ENCODE data around the gene SSBP3.

Gene SSBP3

DNA sequence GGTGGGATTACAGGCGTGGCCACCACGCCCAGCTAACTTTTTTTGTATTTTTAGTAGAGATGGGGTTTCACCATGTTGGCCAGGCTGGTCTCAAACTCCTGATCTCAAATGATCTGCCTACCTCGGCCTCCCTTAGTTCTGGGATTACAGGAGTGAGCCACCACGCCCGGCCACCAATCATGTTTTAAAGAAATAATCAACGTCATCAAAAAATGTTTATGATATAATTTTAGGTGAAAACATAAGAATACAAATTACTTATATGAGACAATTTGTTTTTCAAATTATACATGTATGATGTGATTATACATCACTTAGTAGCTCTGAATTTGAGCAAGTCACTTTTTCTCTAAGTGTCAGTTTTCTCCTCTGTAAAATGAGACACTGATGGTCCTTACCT is 31.6 kb upstream of the SSBP3 start:
- Histone ChIP-seq H4K8ac (ENCODE audit: low read length) (no peak overlapping the region), H3K4ac (ENCODE audit: low read depth in 1 of 2, low read length in 2 of 2) (no peak overlapping the region), H3K4me2 (ENCODE audit: low read length, poor library complexity, severe bottlenecking) (no peak overlapping the region), H3K79me1 (replicated peaks; ENCODE audit: low read length, poor library complexity, severe bottlenecking) (no peaks in the 10 kb centered on the region), H2BK15ac (ENCODE audit: low read depth, poor library complexity, severe bottlenecking) (no peak overlapping the region), H3K14ac (ENCODE audit: low read length in 2 of 2) (no peak overlapping the region), H3K27ac (ENCODE audit: low read length, poor library complexity, severe bottlenecking) (no peak overlapping the region), H3K18ac (ENCODE audit: low read depth in 1 of 2, low read length in 2 of 2) (no peak overlapping the region), H3K4me1 (ENCODE audit: control insufficient read depth, insufficient read depth, low read depth, low read length) (no peaks in the 10 kb centered on the region), H2BK5ac (ENCODE audit: low read depth, low read length, poor library complexity, severe bottlenecking) (no peak overlapping the region), H3K4me3 (ENCODE audit: insufficient read depth in 1 of 2, low read depth in 1 of 2, low read length in 2 of 2) (no peak overlapping the region), H2AFZ (ENCODE audit: low read depth, low read length) (no peak overlapping the region), H3K36me3 (ENCODE audit: control insufficient read depth in 1 of 2, insufficient read depth in 2 of 2, low read depth in 1 of 2, low read length in 2 of 2) (no peaks in the 10 kb centered on the region), H3K9ac (ENCODE audit: low read length) (no peak overlapping the region), H4K91ac (ENCODE audit: low read length) (no peak overlapping the region), H2AK5ac (ENCODE audit: low read length, severe bottlenecking) (no peak overlapping the region), H3K23ac (ENCODE audit: low read length in 2 of 2) (no peak overlapping the region), H3K27me3 (ENCODE audit: control insufficient read depth in 1 of 2, insufficient read depth in 1 of 2, low read length in 2 of 2) (no peaks in the 10 kb centered on the region), H2BK120ac (ENCODE audit: low read depth, low read length) (no peak overlapping the region), H2BK12ac (ENCODE audit: low read length in 2 of 2) (no peak overlapping the region), H3K9me3 (ENCODE audit: control insufficient read depth, low read length) (no peaks in the 10 kb centered on the region)
- DNase-seq = no peak
- 85% methylated on average over 2 of the region's 6 CpGs for WGBS

GRCh38 chr1:54436826-54437225 is 30.6 kb upstream of the SSBP3 start:
- H3K27ac ChIP-seq (ENCODE audit: low read length, poor library complexity, severe bottlenecking) = no peak overlapping the region
- H3K18ac ChIP-seq (ENCODE audit: low read depth in 1 of 2, low read length in 2 of 2) = no peak overlapping the region
- H3K27me3 ChIP-seq (ENCODE audit: control insufficient read depth in 1 of 2, insufficient read depth in 1 of 2, low read length in 2 of 2) = no peaks in the 10 kb centered on the region
- H2BK12ac ChIP-seq (ENCODE audit: low read length in 2 of 2) = no peak overlapping the region
- no peaks in the 10 kb centered on the region for H3K36me3 ChIP-seq (ENCODE audit: control insufficient read depth in 1 of 2, insufficient read depth in 2 of 2, low read depth in 1 of 2, low read length in 2 of 2)
- no peak for DNase-seq
- H3K79me1 ChIP-seq (replicated peaks; ENCODE audit: low read length, poor library complexity, severe bottlenecking) = no peaks in the 10 kb centered on the region
- no peak overlapping the region for H3K4me3 ChIP-seq (ENCODE audit: insufficient read depth in 1 of 2, low read depth in 1 of 2, low read length in 2 of 2)
- no peak overlapping the region for H4K91ac ChIP-seq (ENCODE audit: low read length)
- H3K23ac ChIP-seq (ENCODE audit: low read length in 2 of 2) = no peak overlapping the region
- H3K9me3 ChIP-seq (ENCODE audit: control insufficient read depth, low read length) = no peaks in the 10 kb centered on the region
- H4K8ac ChIP-seq (ENCODE audit: low read length) = no peak overlapping the region
- no peak overlapping the region for H2AFZ ChIP-seq (ENCODE audit: low read depth, low read length)
- no peak overlapping the region for H3K4me2 ChIP-seq (ENCODE audit: low read length, poor library complexity, severe bottlenecking)
- H3K9ac ChIP-seq (ENCODE audit: low read length) = no peak overlapping the region
- H2BK5ac ChIP-seq (ENCODE audit: low read depth, low read length, poor library complexity, severe bottlenecking) = no peak overlapping the region
- H3K14ac ChIP-seq (ENCODE audit: low read length in 2 of 2) = no peak overlapping the region
- no peaks in the 10 kb centered on the region for H3K4me1 ChIP-seq (ENCODE audit: control insufficient read depth, insufficient read depth, low read depth, low read length)
- no peak overlapping the region for H2BK15ac ChIP-seq (ENCODE audit: low read depth, poor library complexity, severe bottlenecking)
- H2BK120ac ChIP-seq (ENCODE audit: low read depth, low read length) = no peak overlapping the region
- 80% methylated on average over 5 of the region's 5 CpGs for WGBS
- no peak overlapping the region for H2AK5ac ChIP-seq (ENCODE audit: low read length, severe bottlenecking)
- no peak overlapping the region for H3K4ac ChIP-seq (ENCODE audit: low read depth in 1 of 2, low read length in 2 of 2)

DNA sequence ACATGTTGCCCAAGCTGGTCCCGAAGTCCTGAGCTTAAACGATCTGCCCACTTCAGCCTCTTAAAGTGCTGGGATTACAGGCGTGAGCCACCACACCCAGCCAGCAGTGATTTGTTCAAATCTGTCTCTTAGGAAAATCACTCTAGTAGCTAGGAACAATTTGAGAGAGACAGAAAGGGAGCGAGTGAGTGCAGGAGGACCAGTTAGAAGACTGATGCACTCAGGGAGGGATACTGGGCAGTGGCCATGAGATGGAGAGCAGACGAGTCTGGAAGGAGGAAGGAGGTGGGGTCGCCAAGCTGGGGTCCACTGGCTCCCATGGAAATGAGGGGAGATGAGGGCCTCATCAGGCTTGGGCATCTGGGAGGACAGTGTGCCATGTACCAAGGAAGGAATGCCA is 23.6 kb upstream of the SSBP3 start:
- peaks cover 0 to 5% of the 10 kb centered on the region in 2 experiments for H3K27me3 ChIP-seq (ENCODE audit: control insufficient read depth in 1 of 2, insufficient read depth in 1 of 2, low read length in 2 of 2)

GRCh38 chr1:54428837-54429518 is 22.8 kb upstream of the SSBP3 start:
- no peaks in the 10 kb centered on the region for H3K9me3 ChIP-seq (ENCODE audit: control insufficient read depth, low read length)
- no peak overlapping the region for H3K4ac ChIP-seq (ENCODE audit: low read depth in 1 of 2, low read length in 2 of 2)
- H2BK120ac ChIP-seq (ENCODE audit: low read depth, low read length) = no peak overlapping the region
- H3K36me3 ChIP-seq (ENCODE audit: control insufficient read depth in 1 of 2, insufficient read depth in 2 of 2, low read depth in 1 of 2, low read length in 2 of 2) = no peaks in the 10 kb centered on the region
- 44% methylated on average over 9 of the region's 10 CpGs for WGBS
- H3K27ac ChIP-seq (ENCODE audit: low read length, poor library complexity, severe bottlenecking) = no peak overlapping the region
- H2BK15ac ChIP-seq (ENCODE audit: low read depth, poor library complexity, severe bottlenecking) = no peak overlapping the region
- no peaks in the 10 kb centered on the region for H3K79me1 ChIP-seq (replicated peaks; ENCODE audit: low read length, poor library complexity, severe bottlenecking)
- H2BK12ac ChIP-seq (ENCODE audit: low read length in 2 of 2) = no peak overlapping the region
- H3K14ac ChIP-seq (ENCODE audit: low read length in 2 of 2) = no peak overlapping the region
- no peak overlapping the region for H3K23ac ChIP-seq (ENCODE audit: low read length in 2 of 2)
- H4K8ac ChIP-seq (ENCODE audit: low read length) = peak overlapping the region; percentile 30
- H3K9ac ChIP-seq (ENCODE audit: low read length) = no peak overlapping the region
- no peaks in the 10 kb centered on the region for H3K4me1 ChIP-seq (ENCODE audit: control insufficient read depth, insufficient read depth, low read depth, low read length)
- H3K4me3 ChIP-seq (ENCODE audit: insufficient read depth in 1 of 2, low read depth in 1 of 2, low read length in 2 of 2) = no peak overlapping the region
- no peak overlapping the region for H3K18ac ChIP-seq (ENCODE audit: low read depth in 1 of 2, low read length in 2 of 2)
- H3K4me2 ChIP-seq (ENCODE audit: low read length, poor library complexity, severe bottlenecking) = no peak overlapping the region
- no peak overlapping the region for H2BK5ac ChIP-seq (ENCODE audit: low read depth, low read length, poor library complexity, severe bottlenecking)
- DNase-seq = peak; percentile 56
- H2AK5ac ChIP-seq (ENCODE audit: low read length, severe bottlenecking) = no peak overlapping the region
- peaks cover 0 to 5% of the 10 kb centered on the region in 2 experiments for H3K27me3 ChIP-seq (ENCODE audit: control insufficient read depth in 1 of 2, insufficient read depth in 1 of 2, low read length in 2 of 2)
- no peak overlapping the region for H2AFZ ChIP-seq (ENCODE audit: low read depth, low read length)
- no peak overlapping the region for H4K91ac ChIP-seq (ENCODE audit: low read length)

More for the DNA sequence above, 23.6 kb upstream of the SSBP3 start:
- Histone ChIP-seq H2AK5ac (ENCODE audit: low read length, severe bottlenecking) (no peak overlapping the region), H3K4me1 (ENCODE audit: control insufficient read depth, insufficient read depth, low read depth, low read length) (no peaks in the 10 kb centered on the region), H3K4me2 (ENCODE audit: low read length, poor library complexity, severe bottlenecking) (no peak overlapping the region), H3K18ac (ENCODE audit: low read depth in 1 of 2, low read length in 2 of 2) (no peak overlapping the region), H3K79me1 (replicated peaks; ENCODE audit: low read length, poor library complexity, severe bottlenecking) (no peaks in the 10 kb centered on the region), H2BK12ac (ENCODE audit: low read length in 2 of 2) (peak overlapping the region in 1 of 2 experiments; percentile 17), H4K8ac (ENCODE audit: low read length) (no peak overlapping the region), H4K91ac (ENCODE audit: low read length) (no peak overlapping the region), H3K4ac (ENCODE audit: low read depth in 1 of 2, low read length in 2 of 2) (no peak overlapping the region), H3K27ac (ENCODE audit: low read length, poor library complexity, severe bottlenecking) (no peak overlapping the region), H2BK15ac (ENCODE audit: low read depth, poor library complexity, severe bottlenecking) (peak overlapping the region; percentile 49), H3K4me3 (ENCODE audit: insufficient read depth in 1 of 2, low read depth in 1 of 2, low read length in 2 of 2) (no peak overlapping the region), H2AFZ (ENCODE audit: low read depth, low read length) (no peak overlapping the region), H3K9ac (ENCODE audit: low read length) (no peak overlapping the region), H3K14ac (ENCODE audit: low read length in 2 of 2) (no peak overlapping the region), H3K36me3 (ENCODE audit: control insufficient read depth in 1 of 2, insufficient read depth in 2 of 2, low read depth in 1 of 2, low read length in 2 of 2) (no peaks in the 10 kb centered on the region), H3K9me3 (ENCODE audit: control insufficient read depth, low read length) (no peaks in the 10 kb centered on the region), H2BK5ac (ENCODE audit: low read depth, low read length, poor library complexity, severe bottlenecking) (no peak overlapping the region), H3K23ac (ENCODE audit: low read length in 2 of 2) (no peak overlapping the region), H2BK120ac (ENCODE audit: low read depth, low read length) (no peak overlapping the region)
- no peak for DNase-seq
- 92% methylated on average over 6 of the region's 6 CpGs for WGBS

All from mesenchymal stem cell (in vitro differentiated cells and primary cell).